K562 (cell line): ENCODE data around the gene SOCS3. TPM values are rescaled to one million over a fixed set of nuclear protein-coding genes. Genes with fewer than 3 reads are reported as not detected.
A peak's percentile ranks its signal among the peaks of the same experiment; 100 is the strongest.

Experiments used
- ATAC-seq: fragments of 200-7000 bp; cut with Tn5 transposase; 3 replicates; pipeline ENCODE4 v1.9.1; 2020; ENCODE audit warnings: moderate library complexity
- BruUV-seq: library from RNA; stranded (reverse); fragments of 400-500 nt; replicated peaks from 2 replicates; lab custom pipeline; 2021; lab: Mats Ljungman, UMichigan
- CTCF ChIA-PET: fragments of 300-600 bp; formaldehyde crosslinking; extraction: SDS; loops from one replicate; lab custom pipeline; 2021; ENCODE audit warnings: low intra/inter-chr PET ratio; lab: Yijun Ruan, JAX
- POLR2A ChIA-PET: fragments of 300-600, 350-650 bp; sonication (Branson Sonifier 250); formaldehyde crosslinking; extraction: SDS; loops from one replicate; lab custom pipeline; 2021; ENCODE audit warnings: antibody characterized with exemption, inconsistent platforms; lab: Yijun Ruan, JAX
- DNase-seq, 4 experiments: peaks; one replicate each; pipeline versions ENCODE4 v3.0.0 to v3.0.0-alpha.2; 2011 to 2018; ENCODE audit warnings: low spot score in 3 of 4, mixed read lengths in 3 of 4; ENCODE audit errors: extremely low read depth in 1 of 4
- FAIRE-seq: peaks from 2 replicates; lab custom pipeline; 2011; peaks lifted over from hg19 to GRCh38; lab: Jason Lieb, UNC
- H2AFZ ChIP-seq: 2 replicates; pipeline ENCODE4 v1.6.0; 2011; ENCODE audit warnings: low read depth, low read length, control low read depth, inconsistent platforms
- H3K27ac ChIP-seq: fragments of 200-600 bp; 3 replicates; pipeline ENCODE4 v1.8.0; 2011; ENCODE audit warnings: low read depth, mild to moderate bottlenecking, control low read depth, inconsistent platforms, low read length, moderate library complexity, mixed read lengths; ENCODE audit errors: extremely low read depth
- H3K27me3 ChIP-seq, 2 experiments: fragments of 300-600 bp in 1 of 2; 2 replicates in 1 of 2; 3 replicates in 1 of 2; pipeline versions ENCODE4 v1.6.0 to v1.8.0; 2011; ENCODE audit warnings: inconsistent platforms in 2 of 2, low read length in 2 of 2, mild to moderate bottlenecking in 1 of 2, mixed read lengths in 1 of 2, moderate library complexity in 1 of 2; ENCODE audit not compliant: control insufficient read depth in 2 of 2, insufficient read depth in 2 of 2
- H3K36me3 ChIP-seq: fragments of 300-600 bp; 3 replicates; pipeline ENCODE4 v1.8.0; 2011; ENCODE audit warnings: mild to moderate bottlenecking, low read length, inconsistent platforms; ENCODE audit not compliant: control insufficient read depth, insufficient read depth
- H3K4me1 ChIP-seq, 2 experiments: fragments of 200-600 bp in 1 of 2; replicated peaks in 1 of 2; 2 replicates in 1 of 2; 3 replicates in 1 of 2; pipeline versions ENCODE4 v1.5.1 to v1.8.0; 2011; ENCODE audit warnings: inconsistent platforms in 2 of 2, low read length in 2 of 2, mild to moderate bottlenecking in 1 of 2, mixed read lengths in 1 of 2, moderate library complexity in 1 of 2; ENCODE audit not compliant: control insufficient read depth in 2 of 2, insufficient read depth in 2 of 2
- H3K4me2 ChIP-seq: 2 replicates; pipeline ENCODE4 v1.6.1; 2011; ENCODE audit warnings: low read length, control low read depth, inconsistent platforms, mixed read lengths; ENCODE audit not compliant: insufficient read depth
- H3K4me3 ChIP-seq: fragments of 200-600 bp; sonication (generic), shearing (Covaris generic); 2 replicates; pipeline ENCODE4 v1.5.1; 2016; ENCODE audit warnings: control low read depth, inconsistent platforms
- H3K79me2 ChIP-seq: fragments of 200-600 bp; 3 replicates; pipeline ENCODE4 v1.8.0; 2011; ENCODE audit warnings: low read length, inconsistent platforms; ENCODE audit not compliant: control insufficient read depth, insufficient read depth
- H3K9ac ChIP-seq, 2 experiments: 2 replicates each; pipeline versions ENCODE4 v1.6.0 to v1.6.1; 2011; ENCODE audit warnings: low read depth in 2 of 2, low read length in 2 of 2, control low read depth in 1 of 2, inconsistent platforms in 1 of 2, mild to moderate bottlenecking in 1 of 2, mixed read lengths in 1 of 2; ENCODE audit not compliant: insufficient read depth in 1 of 2
- H3K9me1 ChIP-seq: one replicate; pipeline ENCODE4 v1.6.0; 2011; ENCODE audit warnings: inconsistent platforms, mild to moderate bottlenecking, low read length, moderate library complexity; ENCODE audit not compliant: control insufficient read depth, insufficient read depth
- H3K9me3 ChIP-seq: replicated peaks from 2 replicates; pipeline ENCODE4 v1.5.1; 2011; ENCODE audit warnings: low read depth, low read length, inconsistent platforms; ENCODE audit not compliant: control insufficient read depth, insufficient read depth
- H4K20me1 ChIP-seq: replicated peaks from 2 replicates; pipeline ENCODE4 v1.6.1; 2011; ENCODE audit warnings: low read length, inconsistent platforms, mixed read lengths; ENCODE audit not compliant: control insufficient read depth, insufficient read depth
- ARID1B ChIP-seq: fragments of 450-650 bp; IDR thresholded peaks from 2 replicates; pipeline ENCODE4 v1.6.1; 2016; ENCODE audit warnings: antibody characterized with exemption, mild to moderate bottlenecking, inconsistent platforms
- C11orf30 ChIP-seq: fragments of 450-650 bp; IDR thresholded peaks from 2 replicates; pipeline ENCODE4 v1.6.1; 2016; ENCODE audit warnings: low read depth, mild to moderate bottlenecking
- CBFA2T3 ChIP-seq: fragments of 450-650 bp; IDR thresholded peaks from 2 replicates; pipeline ENCODE4 v1.6.1; 2017
- CHD4 ChIP-seq: fragments of 200-600 bp; sonication (generic); IDR thresholded peaks from 3 replicates; pipeline ENCODE4 v1.6.1; 2012; ENCODE audit warnings: low read depth, mild to moderate bottlenecking, mixed read lengths, low read length, inconsistent platforms; ENCODE audit not compliant: insufficient read depth, insufficient replicate concordance, poor library complexity, severe bottlenecking
- DMBX1 ChIP-seq: fragments of 250-450 bp; sonication (Bioruptor Pico); IDR thresholded peaks from 2 replicates; pipeline ENCODE4 v1.8.0; 2022; ENCODE audit warnings: inconsistent platforms, mild to moderate bottlenecking, moderate library complexity, borderline replicate concordance
- FOXM1 ChIP-seq, 2 experiments: fragments of 450-650 bp in 1 of 2; sonication (generic) in 1 of 2; formaldehyde crosslinking in 1 of 2; IDR thresholded peaks; 2 replicates each; pipeline versions ENCODE4 v1.6.1 to v1.9.0; 2017 to 2022; ENCODE audit warnings: low read depth in 2 of 2, mild to moderate bottlenecking in 2 of 2, missing genetic modification reagents in 1 of 2, moderate library complexity in 1 of 2
- MITF ChIP-seq: IDR thresholded peaks from 2 replicates; pipeline ENCODE4 v1.6.1; 2014; ENCODE audit warnings: antibody characterized with exemption
- SMARCA4 ChIP-seq: fragments of 450-650 bp; IDR thresholded peaks from 2 replicates; pipeline ENCODE4 v1.6.1; 2016
- SMARCE1 ChIP-seq: fragments of 450-650 bp; IDR thresholded peaks from 2 replicates; pipeline ENCODE4 v1.7.1; 2016; ENCODE audit warnings: mild to moderate bottlenecking
- SOX6 ChIP-seq: fragments of 450-650 bp; IDR thresholded peaks from 2 replicates; pipeline ENCODE4 v1.6.1; 2014; ENCODE audit warnings: mild to moderate bottlenecking
- TAL1 ChIP-seq: fragments of 450-650 bp; IDR thresholded peaks from 2 replicates; pipeline ENCODE4 v1.6.1; 2016; ENCODE audit warnings: mild to moderate bottlenecking
- TEAD4 ChIP-seq, 2 experiments: sonication (generic) in 1 of 2; formaldehyde crosslinking in 1 of 2; IDR thresholded peaks; 2 replicates each; pipeline versions ENCODE4 v1.6.1 to v1.8.0; 2012 to 2022; ENCODE audit warnings: borderline replicate concordance in 1 of 2, inconsistent platforms in 1 of 2, low read length in 1 of 2, mild to moderate bottlenecking in 1 of 2, missing genetic modification reagents in 1 of 2
- TFAP4 ChIP-seq: sonication (generic); formaldehyde crosslinking; IDR thresholded peaks from 2 replicates; pipeline ENCODE4 v1.8.0; 2022; ENCODE audit warnings: missing genetic modification reagents, mild to moderate bottlenecking, moderate library complexity, borderline replicate concordance
- UBTF ChIP-seq, 2 experiments: IDR thresholded peaks; 2 replicates each; pipeline ENCODE4 v1.6.1; 2012; ENCODE audit warnings: improper control_type of control experiment in 2 of 2, low read depth in 2 of 2, low read length in 2 of 2, borderline replicate concordance in 1 of 2
- WGBS: fragments of 100-300 bp; shearing (Covaris generic); methylation state at CpG from one replicate; pipeline ENCODE4 v1.1.6; 2016; ENCODE audit warnings: low coverage, mixed read lengths; ENCODE audit not compliant: insufficient coverage; ENCODE audit errors: missing lambda C conversion rate; 5-methylcytosine and 5-hydroxymethylcytosine counted together
- in situ Hi-C: fragments of 300-500 bp; cut with MboI; formaldehyde crosslinking; loops from 4 replicates; pipeline ENCODE4 v1.15.0; 2018; ENCODE audit warnings: inconsistent platforms, mixed read lengths
- intact Hi-C: fragments of 100-400 bp; cut with micrococcal nuclease; formaldehyde crosslinking; loops from 2 replicates; pipeline ENCODE4 v1.14.2; 2022
- polyA plus RNA-seq, 8 experiments: library from polyadenylated mRNA; depleted of rRNA in 4 of 8; stranded (reverse) in 5 of 8; unstranded in 3 of 8; fragments of >200 nt; fragmentation: Nextera tagmentation in 2 of 8; fragmentation: Illumina TruSeq in 1 of 8; extraction: Ambion mirVana in 2 of 8; extraction: Trizol in 1 of 8; gene quantifications; 2 replicates each; pipeline versions ENCODE4 v1.2.1 to v1.2.3, GENCODE V29; 2011 to 2014; ENCODE audit warnings: inconsistent platforms in 1 of 8, missing spikeins in 1 of 8
- total RNA-seq, 7 experiments: library from RNA; depleted of rRNA in 6 of 7; stranded (reverse); fragments of >200 nt in 6 of 7; fragmentation: Illumina TruSeq in 2 of 7; extraction: Trizol in 2 of 7; gene quantifications; 2 replicates each; pipeline versions ENCODE4 v1.2.1 to v1.2.3, GENCODE V29; 2011 to 2021; ENCODE audit warnings: low replicate concordance in 1 of 7
- TF ChIP-seq, protein P1 (sequence below): fragments of 250-450 bp; sonication (Bioruptor Pico); IDR thresholded peaks from 2 replicates; pipeline ENCODE4 v1.5.0; 2022; ENCODE audit warnings: mild to moderate bottlenecking

The SOCS3 gene
- total and polyA plus RNA-seq, 9 of the 15 experiments (the other 6 are each of a cell fraction or from before 2014, with no cell fraction given), result 0.56 to 38.9 (median 13.7) TPM

DNA sequence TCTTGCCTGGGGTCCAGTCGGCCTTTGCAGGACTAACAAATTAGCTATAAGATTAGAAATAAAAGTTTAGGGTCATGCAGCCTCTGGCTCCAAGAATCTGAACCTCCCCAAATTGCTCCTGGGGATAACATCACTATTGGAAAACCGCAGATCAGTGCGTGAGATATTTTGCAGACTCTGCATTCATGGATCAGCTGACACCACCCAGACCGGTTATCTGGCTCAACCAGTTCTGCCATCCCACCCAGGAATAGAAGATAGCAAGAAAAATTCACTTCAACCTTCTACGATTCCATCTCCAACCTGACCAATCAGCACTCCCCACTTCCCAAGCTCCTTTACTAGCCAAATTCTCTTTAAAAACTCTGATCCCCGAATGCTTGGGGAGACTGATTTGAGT is 14.3 kb upstream of the SOCS3 start:
- Histone ChIP-seq H3K9me1 (peaks cover 4% of the 10 kb centered on the region), H3K27ac (no peak overlapping the region), H3K9ac (no peak overlapping the region), H4K20me1 (no peaks in the 10 kb centered on the region), H3K79me2 (peaks cover 8% of the 10 kb centered on the region), H3K9me3 (no peaks in the 10 kb centered on the region), H3K4me2 (no peak overlapping the region), H2AFZ (no peak overlapping the region), H3K4me3 (no peak overlapping the region), H3K4me1 (peaks cover 7 to 19% of the 10 kb centered on the region in 2 experiments), H3K36me3 (no peaks in the 10 kb centered on the region), H3K27me3 (peaks cover 0 to 6% of the 10 kb centered on the region in 2 experiments; a peak in 2 of 5 replicates)
- ChIA-PET CTCF (no interaction called here), POLR2A (interaction anchor here (1.4 kb wide), 1 partner anchor 11 kb away, joined by 4 read pairs; no protein-coding TSS in a partner anchor)
- DNase-seq, result peak in 2 of 4 experiments; percentile 14 to 35
- no peak for ATAC-seq
- in situ Hi-C loops, result no loop called here
- 2% methylated on average over 6 of the region's 6 CpGs for WGBS
- intact Hi-C loops, result no loop called here
- no TSS peak for BruUV-seq
- no peak for FAIRE-seq
- no peak for TF ChIP-seq CHD4
- peak; percentile 62; the same call in 1 of the 2 replicates for TF ChIP-seq TEAD4 (IDR thresholded peaks at IDR 0.05; ENCODE audit: low read length)
- TF ChIP-seq TEAD4 (CRISPR knock-in tag; IDR thresholded peaks at IDR 0.05; ENCODE audit: borderline replicate concordance), result no peak
- 0 out of 2 replicates have a peak, but pooled peaks have one; percentile 19 for TF ChIP-seq SMARCA4
- TF ChIP-seq DMBX1 (CRISPR knock-in tag), result no peak
- TF ChIP-seq CBFA2T3, result peak; percentile 71
- 0 out of 2 replicates have a peak, but pooled peaks have one; percentile 21 for TF ChIP-seq SOX6
- peak; percentile 41; the same call in 1 of the 2 replicates for TF ChIP-seq SMARCE1
- TF ChIP-seq FOXM1 (IDR thresholded peaks at IDR 0.05; ENCODE audit: low read depth), result peak; percentile 24; the same call in 1 of the 2 replicates
- TF ChIP-seq FOXM1 (CRISPR knock-in tag; IDR thresholded peaks at IDR 0.05; ENCODE audit: low read depth), result no peak
- TF ChIP-seq ARID1B, result peak; percentile 75
- peak; percentile 62; the same call in 1 of the 2 replicates for TF ChIP-seq MITF
- TF ChIP-seq TFAP4 (CRISPR knock-in tag), result peak; percentile 54; the same call in 1 of the 2 replicates
- peak; percentile 63 for TF ChIP-seq TAL1
- TF ChIP-seq UBTF (IDR thresholded peaks at IDR 0.05; ENCODE audit: borderline replicate concordance in 1 of 2, low read depth in 2 of 2, low read length in 2 of 2), result no peak
- peak; percentile 35; the same call in 1 of the 2 replicates for TF ChIP-seq C11orf30
- TF ChIP-seq, protein P1, sequence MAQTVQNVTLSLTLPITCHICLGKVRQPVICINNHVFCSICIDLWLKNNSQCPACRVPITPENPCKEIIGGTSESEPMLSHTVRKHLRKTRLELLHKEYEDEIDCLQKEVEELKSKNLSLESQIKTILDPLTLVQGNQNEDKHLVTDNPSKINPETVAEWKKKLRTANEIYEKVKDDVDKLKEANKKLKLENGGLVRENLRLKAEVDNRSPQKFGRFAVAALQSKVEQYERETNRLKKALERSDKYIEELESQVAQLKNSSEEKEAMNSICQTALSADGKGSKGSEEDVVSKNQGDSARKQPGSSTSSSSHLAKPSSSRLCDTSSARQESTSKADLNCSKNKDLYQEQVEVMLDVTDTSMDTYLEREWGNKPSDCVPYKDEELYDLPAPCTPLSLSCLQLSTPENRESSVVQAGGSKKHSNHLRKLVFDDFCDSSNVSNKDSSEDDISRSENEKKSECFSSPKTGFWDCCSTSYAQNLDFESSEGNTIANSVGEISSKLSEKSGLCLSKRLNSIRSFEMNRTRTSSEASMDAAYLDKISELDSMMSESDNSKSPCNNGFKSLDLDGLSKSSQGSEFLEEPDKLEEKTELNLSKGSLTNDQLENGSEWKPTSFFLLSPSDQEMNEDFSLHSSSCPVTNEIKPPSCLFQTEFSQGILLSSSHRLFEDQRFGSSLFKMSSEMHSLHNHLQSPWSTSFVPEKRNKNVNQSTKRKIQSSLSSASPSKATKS (CRISPR knock-in tag), result no peak
